Astrocyte (in vitro differentiated cells and primary cell): ENCODE data around the gene SMARCA2. TPM values are rescaled to one million over a fixed set of nuclear protein-coding genes. Genes with fewer than 3 reads are reported as not detected.

ENCODE experiments used
- DNase-seq: peaks from one replicate; pipeline ENCODE4 v3.0.0-alpha.2; 2010; ENCODE audit warnings: low read depth
- FAIRE-seq: peaks from 2 replicates; lab custom pipeline; 2011; peaks lifted over from hg19 to GRCh38; lab: Jason Lieb, UNC
- H2AFZ ChIP-seq: 2 replicates; pipeline ENCODE4 v1.6.0; 2012; ENCODE audit warnings: low read depth, low read length, inconsistent platforms
- H3K27ac ChIP-seq: 2 replicates; pipeline ENCODE4 v1.5.1; 2011; ENCODE audit warnings: low read depth, low read length, inconsistent platforms
- H3K27me3 ChIP-seq: 2 replicates; pipeline ENCODE4 v1.6.0; 2011; ENCODE audit warnings: low read length, inconsistent platforms; ENCODE audit not compliant: insufficient read depth
- H3K36me3 ChIP-seq: 2 replicates; pipeline ENCODE4 v1.5.1; 2011; ENCODE audit warnings: low read length, inconsistent platforms; ENCODE audit not compliant: insufficient read depth
- H3K4me1 ChIP-seq: 2 replicates; pipeline ENCODE4 v1.5.1; 2011; ENCODE audit warnings: low read length, inconsistent platforms; ENCODE audit not compliant: insufficient read depth
- H3K4me2 ChIP-seq: 2 replicates; pipeline ENCODE4 v1.6.0; 2012; ENCODE audit warnings: low read length, inconsistent platforms
- H3K4me3 ChIP-seq: 2 replicates; pipeline ENCODE4 v1.5.1; 2011; ENCODE audit warnings: low read depth, mild to moderate bottlenecking, low read length, inconsistent platforms; ENCODE audit not compliant: insufficient read depth
- H3K79me2 ChIP-seq: 2 replicates; pipeline ENCODE4 v1.6.0; 2012; ENCODE audit warnings: mild to moderate bottlenecking, low read length, inconsistent platforms; ENCODE audit not compliant: insufficient read depth
- H3K9ac ChIP-seq: 2 replicates; pipeline ENCODE4 v1.6.0; 2012; ENCODE audit warnings: mild to moderate bottlenecking, low read length, inconsistent platforms
- H3K9me3 ChIP-seq: 2 replicates; pipeline ENCODE4 v1.5.1; 2012; ENCODE audit warnings: low read depth, mild to moderate bottlenecking, low read length, inconsistent platforms; ENCODE audit not compliant: insufficient read depth
- H4K20me1 ChIP-seq: 2 replicates; pipeline ENCODE4 v1.6.0; 2012; ENCODE audit warnings: low read length, inconsistent platforms; ENCODE audit not compliant: insufficient read depth
- H3K27ac Mint-ChIP-seq: one replicate; pipeline ENCODE4 v1.8.0; 2021; ENCODE audit warnings: mild to moderate bottlenecking, mixed read lengths; ENCODE audit not compliant: unreplicated experiment
- H3K27me3 Mint-ChIP-seq: one replicate; pipeline ENCODE4 v1.8.0; 2021; ENCODE audit warnings: low read depth, mixed read lengths; ENCODE audit not compliant: unreplicated experiment
- H3K36me3 Mint-ChIP-seq: one replicate; pipeline ENCODE4 v1.8.0; 2021; ENCODE audit warnings: low read depth, mixed read lengths; ENCODE audit not compliant: unreplicated experiment
- H3K4me1 Mint-ChIP-seq: one replicate; pipeline ENCODE4 v1.8.0; 2021; ENCODE audit warnings: low read depth, mixed read lengths; ENCODE audit not compliant: unreplicated experiment
- H3K4me3 Mint-ChIP-seq: one replicate; pipeline ENCODE4 v1.8.0; 2021; ENCODE audit warnings: mild to moderate bottlenecking, moderate library complexity, mixed read lengths; ENCODE audit not compliant: unreplicated experiment
- H3K9me3 Mint-ChIP-seq: one replicate; pipeline ENCODE4 v1.8.0; 2021; ENCODE audit warnings: mild to moderate bottlenecking, mixed read lengths; ENCODE audit not compliant: unreplicated experiment
- CTCF ChIP-seq: IDR thresholded peaks from 2 replicates; pipeline ENCODE4 v1.5.1; 2011; ENCODE audit warnings: low read depth, mild to moderate bottlenecking, inconsistent platforms, low read length, moderate library complexity; ENCODE audit not compliant: insufficient read depth
- EZH2 ChIP-seq: IDR thresholded peaks from 2 replicates; pipeline ENCODE4 v1.6.1; 2012; ENCODE audit warnings: mild to moderate bottlenecking, low read length, inconsistent platforms; ENCODE audit not compliant: insufficient read depth
- total RNA-seq: library from RNA; stranded (reverse); gene quantifications from 2 replicates; pipeline ENCODE4 v1.2.1, GENCODE V29; 2021

The SMARCA2 gene
- total RNA-seq, 1 donor from 2014 or later: 54.2 TPM

- DNase-seq (no peak), FAIRE-seq (no peak)
- Histone ChIP-seq H4K20me1 (no peaks in the 10 kb centered on the region), H3K9me3 (no peaks in the 10 kb centered on the region), H3K4me3 (no peak overlapping the region), H3K27me3 (no peaks in the 10 kb centered on the region), H3K79me2 (no peaks in the 10 kb centered on the region), H3K4me2 (no peak overlapping the region), H3K4me1 (no peaks in the 10 kb centered on the region), H3K36me3 (peaks cover 5% of the 10 kb centered on the region), H2AFZ (no peak overlapping the region), H3K9ac (no peak overlapping the region), H3K27ac (no peak overlapping the region)
- peak; percentile 28 for TF ChIP-seq CTCF
- TF ChIP-seq EZH2: no peak
- H3K27ac Mint-ChIP-seq: no peak overlapping the region
- H3K4me3 Mint-ChIP-seq: no peak overlapping the region
- H3K36me3 Mint-ChIP-seq: peaks cover 24% of the 10 kb centered on the region
- no peaks in the 10 kb centered on the region for H3K27me3 Mint-ChIP-seq
- H3K4me1 Mint-ChIP-seq: peaks cover 21% of the 10 kb centered on the region
- no peaks in the 10 kb centered on the region for H3K9me3 Mint-ChIP-seq
Measured at GRCh38 chr9:2181792-2182191, 166.6 kb downstream of the SMARCA2 start.

- H3K4me2 ChIP-seq: no peak overlapping the region
- DNase-seq: no peak
- TF ChIP-seq CTCF (no peak), EZH2 (no peak)
- no peak overlapping the region for H3K9ac ChIP-seq
- no peaks in the 10 kb centered on the region for H3K9me3 Mint-ChIP-seq
- H3K27ac ChIP-seq: no peak overlapping the region
- H3K4me1 ChIP-seq: no peaks in the 10 kb centered on the region
- H3K4me3 ChIP-seq: no peak overlapping the region
- peaks cover 9% of the 10 kb centered on the region for H3K4me1 Mint-ChIP-seq
- peaks cover 7% of the 10 kb centered on the region for H3K36me3 ChIP-seq
- no peaks in the 10 kb centered on the region for H4K20me1 ChIP-seq
- no peak overlapping the region for H2AFZ ChIP-seq
- no peak overlapping the region for H3K4me3 Mint-ChIP-seq
- H3K27me3 ChIP-seq: no peaks in the 10 kb centered on the region
- H3K9me3 ChIP-seq: no peaks in the 10 kb centered on the region
- no peaks in the 10 kb centered on the region for H3K27me3 Mint-ChIP-seq
- H3K36me3 Mint-ChIP-seq: peaks cover 20% of the 10 kb centered on the region
- H3K79me2 ChIP-seq: no peaks in the 10 kb centered on the region
- H3K27ac Mint-ChIP-seq: no peak overlapping the region
- no peak for FAIRE-seq
Measured at GRCh38 chr9:2190939-2191608, 175.9 kb downstream of the SMARCA2 start.

- Histone ChIP-seq H3K27ac (no peak overlapping the region), H3K9ac (no peak overlapping the region), H3K4me3 (no peak overlapping the region), H3K4me2 (no peak overlapping the region), H2AFZ (no peak overlapping the region), H3K9me3 (no peaks in the 10 kb centered on the region), H4K20me1 (no peaks in the 10 kb centered on the region), H3K36me3 (peaks cover 7% of the 10 kb centered on the region), H3K79me2 (no peaks in the 10 kb centered on the region), H3K27me3 (no peaks in the 10 kb centered on the region), H3K4me1 (no peaks in the 10 kb centered on the region)
- H3K27me3 Mint-ChIP-seq: no peaks in the 10 kb centered on the region
- H3K36me3 Mint-ChIP-seq: peaks cover 19% of the 10 kb centered on the region
- H3K27ac Mint-ChIP-seq: no peak overlapping the region
- no peak for TF ChIP-seq EZH2
- no peak for TF ChIP-seq CTCF
- H3K4me1 Mint-ChIP-seq: peaks cover 9% of the 10 kb centered on the region
- H3K9me3 Mint-ChIP-seq: no peaks in the 10 kb centered on the region
- no peak for FAIRE-seq
- DNase-seq: no peak
- H3K4me3 Mint-ChIP-seq: no peak overlapping the region
Measured at GRCh38 chr9:2191609-2191972, 176.4 kb downstream of the SMARCA2 start.
